Stimulated activated CD4-positive, alpha-beta T cell treated with anti-CD3 and anti-CD28 coated beads, Interleukin-1b, Interleukin-23, amount 100 ng/mL, for 1 hour (primary cell): Measurements from ENCODE around the gene ADARB2.
"Not testable (repeated sequence)": the region's sequence is repeated elsewhere in the genome, so short reads cannot be mapped to it uniquely, and the experiment has no call there.

Experiments
- DNase-seq, 2 donors: peaks; one replicate each; pipeline ENCODE4 v3.0.0-alpha.2; 2020; ENCODE audit warnings: low read depth in 2 of 2

The ADARB2 gene

GRCh38 chr10:1548146-1548545 is 189.2 kb downstream of the ADARB2 start:
- DNase-seq = no peak

- no peak for DNase-seq
These were observed 190.8 kb downstream of the ADARB2 start for GRCh38 chr10:1546431-1547110.

GRCh38 chr10:1545524-1545923 is 191.8 kb downstream of the ADARB2 start:
- no peak for DNase-seq

GRCh38 chr10:1544929-1545328 is 192.4 kb downstream of the ADARB2 start:
- no peak for DNase-seq

- DNase-seq = no peak
These were observed 193.1 kb downstream of the ADARB2 start for GRCh38 chr10:1544209-1544673.

GRCh38 chr10:1543596-1543995 is 193.7 kb downstream of the ADARB2 start:
- DNase-seq = no peak

GRCh38 chr10:1542941-1543340 is 194.4 kb downstream of the ADARB2 start:
- no peak for DNase-seq

GRCh38 chr10:1540144-1540543 is 197.2 kb downstream of the ADARB2 start:
- DNase-seq = no peak

- no peak for DNase-seq
These were observed 198.1 kb downstream of the ADARB2 start for GRCh38 chr10:1539216-1539615.

- DNase-seq = no peak
These were observed 198.7 kb downstream of the ADARB2 start for GRCh38 chr10:1538531-1539061.

- DNase-seq = no peak
These were observed 199.2 kb downstream of the ADARB2 start for GRCh38 chr10:1538121-1538520.

- DNase-seq = not testable (repeated sequence)
These were observed 199.9 kb downstream of the ADARB2 start for GRCh38 chr10:1537449-1537848.

- DNase-seq = no peak
These were observed 201.0 kb downstream of the ADARB2 start for GRCh38 chr10:1536341-1536740.

GRCh38 chr10:1535301-1535965 is 201.9 kb downstream of the ADARB2 start:
- DNase-seq = no peak

- DNase-seq = no peak
These were observed 202.5 kb downstream of the ADARB2 start for GRCh38 chr10:1534820-1535219.

GRCh38 chr10:1532636-1533035 is 204.7 kb downstream of the ADARB2 start:
- no peak for DNase-seq

- no peak for DNase-seq
These were observed 205.3 kb downstream of the ADARB2 start for GRCh38 chr10:1531883-1532597.

GRCh38 chr10:1530871-1531517 is 206.3 kb downstream of the ADARB2 start:
- DNase-seq = no peak

- DNase-seq = no peak
These were observed 207.4 kb downstream of the ADARB2 start for GRCh38 chr10:1529806-1530413.

GRCh38 chr10:1527951-1528350 is 209.4 kb downstream of the ADARB2 start:
- DNase-seq = no peak

- DNase-seq = no peak
These were observed 210.8 kb downstream of the ADARB2 start for GRCh38 chr10:1526436-1527055.
